ENCODE data around the gene NPAT.

- TF ChIP-seq REST (IDR thresholded peaks at IDR 0.05; ENCODE audit: borderline replicate concordance): no peak
- TF ChIP-seq CTCF (IDR thresholded peaks at IDR 0.05; ENCODE audit: poor library complexity, severe bottlenecking): no peak
- TF ChIP-seq EP300 (conservative IDR thresholded peaks at IDR 0.05; ENCODE audit: poor library complexity, severe bottlenecking): no peak
- TF ChIP-seq EZH2 (IDR thresholded peaks at IDR 0.05; ENCODE audit: borderline replicate concordance, insufficient read depth, low read length, poor library complexity, severe bottlenecking): no peak
- TF ChIP-seq POLR2AphosphoS5 (IDR thresholded peaks at IDR 0.05): no peak
Observed at GRCh38 chr11:108226036-108226435, 3.6 kb upstream of the NPAT start.
